Measurements from ENCODE around the gene BORCS8.

The BORCS8 gene

GRCh38 chr19:19230999-19231398 is 39.0 kb upstream of the BORCS8 start:
- TF ChIP-seq CTCF (IDR thresholded peaks at IDR 0.05), result no peak

DNA sequence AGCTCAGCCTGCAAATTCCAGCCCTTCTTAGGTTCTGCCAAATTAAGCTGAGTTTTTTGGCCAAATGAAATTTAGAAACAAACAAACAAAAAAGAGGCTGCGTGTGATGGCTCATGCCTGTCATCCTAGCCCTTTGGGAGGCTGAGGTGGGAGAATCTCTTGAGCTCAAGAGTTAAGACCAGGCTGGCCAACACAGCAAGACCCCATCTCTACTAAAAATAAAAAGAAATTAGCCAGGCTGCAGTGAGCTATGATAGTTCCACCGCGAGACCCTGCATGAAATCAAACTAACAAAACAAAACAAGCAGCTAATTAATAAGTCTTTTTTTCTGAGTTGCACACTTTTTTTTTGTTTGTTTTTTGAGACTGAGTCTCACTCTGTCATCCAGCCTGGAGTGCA is 37.7 kb upstream of the BORCS8 start:
- TF ChIP-seq CTCF (IDR thresholded peaks at IDR 0.05), result no peak

GRCh38 chr19:19227217-19227616 is 35.3 kb upstream of the BORCS8 start:
- TF ChIP-seq CTCF (IDR thresholded peaks at IDR 0.05), result no peak

- no peak for TF ChIP-seq CTCF (IDR thresholded peaks at IDR 0.05)
Measured at GRCh38 chr19:19226663-19227062, 34.7 kb upstream of the BORCS8 start.

DNA sequence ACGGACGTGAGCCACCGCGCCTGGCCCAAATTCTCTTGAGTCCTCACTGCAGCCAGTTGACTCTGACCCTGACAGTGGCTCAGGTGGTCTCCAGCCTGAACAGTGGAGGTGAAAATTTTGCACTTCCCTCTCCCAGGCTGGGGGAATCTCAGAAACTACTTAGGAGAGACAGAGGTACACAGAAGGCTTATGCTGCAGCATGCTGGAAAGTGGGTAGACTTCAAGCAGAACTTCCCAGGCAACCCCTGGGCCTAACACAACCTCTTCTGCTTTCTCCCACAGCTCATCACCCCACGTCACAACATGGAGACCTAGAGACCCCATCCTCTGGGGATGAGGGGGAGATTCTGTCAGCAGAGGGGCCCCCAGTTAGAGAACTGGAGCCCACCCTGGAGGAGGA is 34.3 kb upstream of the BORCS8 start:
- TF ChIP-seq CTCF (IDR thresholded peaks at IDR 0.05), result no peak

GRCh38 chr19:19224852-19225494 is 33.0 kb upstream of the BORCS8 start:
- peak; percentile 51 for TF ChIP-seq CTCF (IDR thresholded peaks at IDR 0.05)

DNA sequence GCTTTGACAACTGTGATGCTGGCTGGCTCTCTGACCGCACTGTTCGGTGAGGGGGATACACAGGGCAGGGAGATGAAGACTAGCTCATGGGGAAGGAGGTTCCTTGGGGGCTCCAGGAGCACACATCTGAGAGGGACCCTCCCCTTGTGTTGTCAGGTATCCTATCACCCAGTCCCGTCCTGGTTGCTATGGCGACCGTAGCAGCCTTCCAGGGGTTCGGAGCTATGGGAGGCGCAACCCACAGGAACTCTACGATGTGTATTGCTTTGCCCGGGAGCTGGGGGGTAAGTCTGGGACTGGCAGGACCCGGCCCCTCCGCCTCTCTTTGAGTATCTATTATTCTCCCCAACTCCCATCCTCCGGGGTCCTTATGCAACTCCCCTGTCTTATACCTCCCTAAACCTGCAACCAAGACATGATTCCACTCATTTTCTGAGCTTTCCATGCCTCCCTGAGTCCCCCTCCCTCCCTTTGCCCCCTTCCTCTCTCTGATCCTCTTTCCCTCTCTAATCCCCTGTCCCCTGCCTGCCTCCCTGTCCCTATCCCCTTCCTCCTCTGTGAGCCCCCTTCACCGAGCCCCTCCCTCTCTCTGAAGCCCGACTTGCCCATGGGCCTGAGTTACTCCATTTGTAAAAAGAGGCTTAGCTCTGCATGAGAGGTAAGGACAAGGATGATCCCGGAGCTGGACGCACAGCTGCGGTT is 32.3 kb upstream of the BORCS8 start:
- TF ChIP-seq CTCF (IDR thresholded peaks at IDR 0.05), result no peak
